SU-DHL-6 (cell line): Measurements from ENCODE around the gene EMC1.

ENCODE experiments used
- H2AFZ ChIP-seq: fragments of 200-600 bp; sonication (generic); 2 replicates; pipeline ENCODE4 v1.6.1; 2014; ENCODE audit warnings: low read depth, mild to moderate bottlenecking, moderate library complexity, mixed read lengths, antibody characterized with exemption, low read length; ENCODE audit not compliant: severe bottlenecking
- H3F3A ChIP-seq: fragments of 200-600 bp; shearing (Covaris generic); 2 replicates; pipeline ENCODE4 v1.6.0; 2016; ENCODE audit warnings: antibody characterized with exemption, mild to moderate bottlenecking; ENCODE audit not compliant: insufficient read depth
- H3K27ac ChIP-seq: fragments of 200-600 bp; sonication (generic); 2 replicates; pipeline ENCODE4 v1.5.1; 2016; ENCODE audit warnings: low read depth, mild to moderate bottlenecking, low read length, moderate library complexity, mixed read lengths
- H3K27me3 ChIP-seq: fragments of 200-600 bp; sonication (generic), shearing (Covaris generic); 2 replicates; pipeline ENCODE4 v1.6.0; 2014; ENCODE audit warnings: mild to moderate bottlenecking, low read length
- H3K36me3 ChIP-seq: fragments of 200-600 bp; sonication (generic); 2 replicates; pipeline ENCODE4 v1.6.1; 2014; ENCODE audit warnings: mild to moderate bottlenecking, low read length, mixed read lengths
- H3K4me2 ChIP-seq: fragments of 300-600, 200-600 bp; shearing (Covaris generic), sonication (generic); 2 replicates; pipeline ENCODE4 v1.6.0; 2014; ENCODE audit warnings: low read length, low read depth, mild to moderate bottlenecking; ENCODE audit not compliant: poor library complexity, severe bottlenecking
- H3K4me3 ChIP-seq: fragments of 200-600 bp; sonication (generic); 2 replicates; pipeline ENCODE4 v1.5.1; 2014; ENCODE audit warnings: antibody characterized with exemption, low read length, mild to moderate bottlenecking, mixed read lengths; ENCODE audit not compliant: insufficient read depth, poor library complexity, severe bottlenecking
- H3K79me2 ChIP-seq: fragments of 200-600 bp; sonication (generic); 2 replicates; pipeline ENCODE4 v1.6.1; 2014; ENCODE audit warnings: mild to moderate bottlenecking, low read length, moderate library complexity; ENCODE audit not compliant: insufficient read depth
- H3K9ac ChIP-seq: fragments of 200-600 bp; sonication (generic); 2 replicates; pipeline ENCODE4 v1.7.0; 2014; ENCODE audit warnings: mild to moderate bottlenecking, low read length
- H3K9me2 ChIP-seq: fragments of 200-600 bp; sonication (generic); replicated peaks from 2 replicates; pipeline ENCODE4 v1.6.1; 2014; ENCODE audit warnings: low read length; ENCODE audit not compliant: insufficient read depth
- H3K9me3 ChIP-seq: fragments of 200-600 bp; sonication (generic); 2 replicates; pipeline ENCODE4 v1.6.1; 2014; ENCODE audit warnings: low read length, mixed read lengths; ENCODE audit not compliant: insufficient read depth
- H4K20me1 ChIP-seq: fragments of 200-600 bp; sonication (generic); 2 replicates; pipeline ENCODE4 v1.6.1; 2014; ENCODE audit warnings: low read depth, mild to moderate bottlenecking, antibody characterized with exemption, low read length, moderate library complexity, mixed read lengths
- EZH2phosphoT487 ChIP-seq: fragments of 200-600 bp; sonication (generic), shearing (Covaris generic); conservative IDR thresholded peaks from 2 replicates; pipeline ENCODE4 v1.6.1; 2018; ENCODE audit warnings: mild to moderate bottlenecking, antibody characterized with exemption, low read length, moderate library complexity, mixed read lengths
- TF ChIP-seq, protein P1 (sequence below): fragments of 200-600 bp; sonication (generic); IDR thresholded peaks from one replicate; pipeline ENCODE4 v1.5.1; 2017; ENCODE audit warnings: antibody characterized with exemption, mild to moderate bottlenecking, low read length, moderate library complexity; ENCODE audit not compliant: insufficient read depth, poor library complexity, severe bottlenecking

The EMC1 gene

GRCh38 chr1:19178734-19179398, 72.5 kb downstream of the EMC1 start:
- Histone ChIP-seq H3K27ac (no peak overlapping the region), H3K27me3 (no peaks in the 10 kb centered on the region), H2AFZ (no peak overlapping the region), H3K36me3 (peaks cover 25% of the 10 kb centered on the region), H3K9ac (no peak overlapping the region), H3K4me2 (no peak overlapping the region), H3K79me2 (no peaks in the 10 kb centered on the region), H3K9me2 (no peaks in the 10 kb centered on the region), H3K4me3 (no peak overlapping the region), H3K9me3 (no peaks in the 10 kb centered on the region), H3F3A (no peaks in the 10 kb centered on the region), H4K20me1 (no peaks in the 10 kb centered on the region)
- no peak for TF ChIP-seq EZH2phosphoT487
- TF ChIP-seq, protein P1, sequence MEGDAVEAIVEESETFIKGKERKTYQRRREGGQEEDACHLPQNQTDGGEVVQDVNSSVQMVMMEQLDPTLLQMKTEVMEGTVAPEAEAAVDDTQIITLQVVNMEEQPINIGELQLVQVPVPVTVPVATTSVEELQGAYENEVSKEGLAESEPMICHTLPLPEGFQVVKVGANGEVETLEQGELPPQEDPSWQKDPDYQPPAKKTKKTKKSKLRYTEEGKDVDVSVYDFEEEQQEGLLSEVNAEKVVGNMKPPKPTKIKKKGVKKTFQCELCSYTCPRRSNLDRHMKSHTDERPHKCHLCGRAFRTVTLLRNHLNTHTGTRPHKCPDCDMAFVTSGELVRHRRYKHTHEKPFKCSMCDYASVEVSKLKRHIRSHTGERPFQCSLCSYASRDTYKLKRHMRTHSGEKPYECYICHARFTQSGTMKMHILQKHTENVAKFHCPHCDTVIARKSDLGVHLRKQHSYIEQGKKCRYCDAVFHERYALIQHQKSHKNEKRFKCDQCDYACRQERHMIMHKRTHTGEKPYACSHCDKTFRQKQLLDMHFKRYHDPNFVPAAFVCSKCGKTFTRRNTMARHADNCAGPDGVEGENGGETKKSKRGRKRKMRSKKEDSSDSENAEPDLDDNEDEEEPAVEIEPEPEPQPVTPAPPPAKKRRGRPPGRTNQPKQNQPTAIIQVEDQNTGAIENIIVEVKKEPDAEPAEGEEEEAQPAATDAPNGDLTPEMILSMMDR: no peak

DNA sequence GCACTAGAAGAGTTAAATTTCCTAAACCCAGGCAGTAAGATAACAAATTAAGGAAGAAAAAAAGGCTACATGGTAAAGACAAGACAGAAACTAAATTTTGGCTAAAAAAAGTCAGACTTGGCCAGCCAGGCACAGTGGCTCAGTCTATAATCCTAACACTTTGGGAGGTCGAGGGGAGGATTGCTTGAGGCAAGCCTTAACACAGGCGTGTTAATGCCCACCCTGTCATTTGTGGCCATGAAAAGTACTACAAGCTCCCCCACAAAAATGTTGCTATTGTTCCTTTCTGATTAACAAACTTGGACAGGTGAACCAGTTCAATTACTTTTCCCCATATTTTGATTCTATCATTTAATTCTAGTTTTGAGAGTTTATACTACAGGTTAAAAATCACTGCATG, 73.5 kb downstream of the EMC1 start:
- Histone ChIP-seq H4K20me1 (no peaks in the 10 kb centered on the region), H3K9me2 (no peaks in the 10 kb centered on the region), H3K4me3 (no peak overlapping the region), H3F3A (no peaks in the 10 kb centered on the region), H3K79me2 (no peaks in the 10 kb centered on the region), H3K9me3 (no peaks in the 10 kb centered on the region), H3K27me3 (no peaks in the 10 kb centered on the region), H3K36me3 (peaks cover 22% of the 10 kb centered on the region), H2AFZ (no peak overlapping the region), H3K4me2 (no peak overlapping the region), H3K9ac (no peak overlapping the region), H3K27ac (no peak overlapping the region)
- no peak for TF ChIP-seq EZH2phosphoT487
- TF ChIP-seq, protein P1: no peak

GRCh38 chr1:19169642-19170041, 81.7 kb downstream of the EMC1 start:
- Histone ChIP-seq H3F3A (no peaks in the 10 kb centered on the region), H3K9me3 (no peaks in the 10 kb centered on the region), H4K20me1 (no peaks in the 10 kb centered on the region), H3K36me3 (peaks cover 56% of the 10 kb centered on the region), H2AFZ (no peak overlapping the region), H3K79me2 (no peaks in the 10 kb centered on the region), H3K4me3 (no peak overlapping the region), H3K9me2 (no peaks in the 10 kb centered on the region), H3K9ac (no peak overlapping the region), H3K27ac (no peak overlapping the region), H3K4me2 (no peak overlapping the region), H3K27me3 (no peaks in the 10 kb centered on the region)
- no peak for TF ChIP-seq EZH2phosphoT487
- TF ChIP-seq, protein P1: no peak
